Measurements from ENCODE around the gene RGS6. TPM values are rescaled to one million over a fixed set of nuclear protein-coding genes. Genes with fewer than 3 reads are reported as not detected.
A peak's percentile ranks its signal among the peaks of the same experiment; 100 is the strongest.

Gene RGS6
- total RNA-seq, 1 experiment from 2014 or later: not detected

DNA sequence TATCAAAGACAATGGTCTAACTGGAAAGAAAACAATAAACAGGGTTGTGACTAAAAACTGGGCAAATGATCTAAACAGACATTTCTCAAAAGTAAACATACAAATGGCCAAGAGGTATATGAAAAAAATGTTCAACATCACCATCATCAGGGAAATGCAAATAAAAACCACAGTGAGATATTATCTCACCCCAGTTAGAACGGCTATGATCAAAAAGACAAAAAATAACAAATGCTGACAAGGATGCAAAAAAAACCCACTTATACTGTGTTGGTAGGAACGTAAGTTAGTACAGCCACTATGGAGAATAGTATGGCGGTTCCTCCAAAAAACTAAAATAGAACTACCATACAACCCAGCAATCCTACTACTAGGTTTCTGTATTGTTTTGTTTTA lies 470.1 kb downstream of the RGS6 start:
- no peak for DNase-seq (ENCODE audit: low read depth)

DNA sequence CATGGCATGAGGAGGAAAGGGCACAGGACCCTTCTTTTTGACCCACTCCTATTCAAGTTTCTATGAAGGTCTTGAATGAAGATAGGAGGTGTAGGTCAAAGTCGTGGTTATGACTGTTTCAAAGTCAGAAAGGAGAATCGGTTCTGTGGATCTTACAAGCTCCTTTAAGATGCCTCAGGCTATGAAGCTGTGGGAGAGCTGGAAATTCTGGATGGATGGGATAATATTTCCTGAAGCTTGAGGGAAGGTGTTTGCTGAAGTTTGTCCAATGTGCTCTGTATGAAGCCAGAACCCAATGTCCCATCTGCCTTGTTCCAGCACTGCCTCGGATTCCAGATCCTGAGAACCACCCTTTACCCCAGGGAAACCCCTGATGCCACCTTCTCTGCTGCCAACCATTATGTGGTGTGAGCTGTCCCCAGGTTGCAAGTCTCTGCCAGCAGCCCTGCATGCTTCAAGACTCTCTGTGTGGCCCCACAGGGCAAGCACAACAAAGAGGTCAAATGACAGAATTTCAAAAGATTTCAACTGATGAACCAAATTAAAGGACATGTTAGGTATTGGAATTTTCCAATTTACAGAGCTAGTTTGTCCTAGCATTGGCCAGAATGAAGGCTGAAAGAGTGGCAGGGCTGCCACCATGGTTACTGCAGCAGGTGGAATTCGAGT lies 472.0 kb downstream of the RGS6 start:
- DNase-seq (ENCODE audit: low read depth): no peak

DNA sequence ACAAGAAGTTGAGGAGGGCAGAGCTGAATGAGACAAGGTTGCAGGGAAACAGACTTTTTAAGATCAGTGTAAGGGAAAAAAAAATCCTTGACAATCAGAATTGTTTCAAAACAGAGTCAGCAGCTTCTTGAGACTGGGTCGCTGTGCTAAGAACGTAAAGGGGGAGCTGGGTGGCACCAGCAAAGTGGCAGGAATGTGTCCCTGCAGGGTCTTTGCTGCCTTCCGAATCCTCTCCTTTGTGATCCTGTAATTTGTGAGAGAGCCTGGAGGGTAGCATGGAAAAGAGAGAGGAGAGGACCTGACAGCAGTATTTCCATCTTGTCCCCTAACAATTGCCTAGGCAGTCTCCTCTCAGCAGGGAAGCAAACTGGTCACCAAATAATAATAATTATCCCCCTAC lies 472.8 kb downstream of the RGS6 start:
- no peak for DNase-seq (ENCODE audit: low read depth)

GRCh38 chr14:72408020-72408419 lies 475.8 kb downstream of the RGS6 start:
- no peak for DNase-seq (ENCODE audit: low read depth)

DNA sequence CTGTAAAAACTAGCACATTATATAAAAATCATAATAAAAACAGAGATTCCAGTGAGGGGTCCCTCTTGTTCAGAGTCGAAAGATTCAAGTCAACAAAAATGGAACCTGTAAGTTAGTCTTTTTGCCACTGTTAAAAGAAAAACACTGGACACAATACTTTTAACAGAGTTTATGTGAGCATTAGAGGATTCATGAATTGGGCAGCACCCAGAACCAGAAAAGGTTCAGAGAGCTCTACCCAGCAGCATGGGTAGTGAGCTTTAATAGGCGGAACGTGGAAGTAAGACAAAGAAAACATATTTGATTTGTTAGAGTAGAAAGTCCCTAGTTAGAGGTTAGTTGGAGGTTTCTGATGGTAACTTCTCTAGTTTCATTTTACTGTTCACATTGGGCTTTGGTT lies 476.8 kb downstream of the RGS6 start:
- no peak for DNase-seq (ENCODE audit: low read depth)

DNA sequence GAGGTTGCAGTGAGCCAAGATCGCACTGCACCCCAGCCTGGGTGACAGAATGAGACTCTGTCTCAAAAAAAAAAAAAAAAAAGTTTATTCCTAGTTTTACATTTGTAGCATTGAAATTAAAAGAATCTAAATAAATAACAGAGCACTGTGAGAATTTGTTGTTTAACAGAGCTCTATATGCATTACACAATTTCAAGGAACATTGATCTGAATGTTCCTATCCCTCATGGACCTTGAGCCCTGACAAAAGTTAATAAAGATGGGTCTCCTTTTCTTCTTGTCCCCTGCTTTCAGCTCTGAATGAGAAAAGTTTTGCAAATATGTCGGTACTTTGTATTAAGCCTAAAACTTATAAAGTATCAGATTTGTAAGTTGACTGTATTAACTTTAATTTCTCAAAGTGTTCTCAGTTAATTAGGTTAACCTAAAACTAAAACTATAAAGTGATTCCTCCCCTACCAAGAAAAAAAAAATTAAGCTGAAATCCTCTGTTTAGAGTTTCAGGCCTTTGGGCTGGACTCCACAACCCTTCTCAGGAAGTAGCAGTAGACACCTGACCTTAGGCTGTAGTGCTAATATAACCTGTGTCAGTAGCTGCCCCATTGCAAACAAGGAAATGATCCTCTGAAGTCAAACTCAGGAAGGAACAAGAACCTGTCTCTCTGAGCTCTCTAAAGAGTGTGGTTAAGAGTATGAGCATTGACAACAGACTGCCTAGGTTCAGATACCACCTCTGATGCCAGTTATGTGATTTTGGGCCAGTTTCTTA lies 484.0 kb downstream of the RGS6 start:
- DNase-seq (ENCODE audit: low read depth): no peak

DNA sequence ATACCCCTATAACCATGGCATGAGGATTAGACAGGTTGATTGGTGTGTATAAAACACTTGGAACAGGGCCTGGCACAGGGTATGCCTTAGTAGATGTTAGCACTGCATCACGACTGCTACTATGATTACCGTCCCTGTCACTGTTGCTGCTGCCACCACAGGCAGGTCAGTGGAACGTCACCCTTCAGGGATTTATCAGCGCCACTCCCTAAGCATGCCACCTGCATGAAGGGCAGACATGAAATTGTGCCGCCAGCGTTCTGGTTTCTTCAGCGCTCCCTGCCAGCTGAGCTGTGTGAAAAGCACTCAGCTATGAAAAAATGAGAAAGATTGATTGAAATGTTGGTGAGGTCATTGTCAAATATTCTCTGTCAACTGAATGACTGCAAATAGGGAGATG lies 484.7 kb downstream of the RGS6 start:
- no peak for DNase-seq (ENCODE audit: low read depth)

DNA sequence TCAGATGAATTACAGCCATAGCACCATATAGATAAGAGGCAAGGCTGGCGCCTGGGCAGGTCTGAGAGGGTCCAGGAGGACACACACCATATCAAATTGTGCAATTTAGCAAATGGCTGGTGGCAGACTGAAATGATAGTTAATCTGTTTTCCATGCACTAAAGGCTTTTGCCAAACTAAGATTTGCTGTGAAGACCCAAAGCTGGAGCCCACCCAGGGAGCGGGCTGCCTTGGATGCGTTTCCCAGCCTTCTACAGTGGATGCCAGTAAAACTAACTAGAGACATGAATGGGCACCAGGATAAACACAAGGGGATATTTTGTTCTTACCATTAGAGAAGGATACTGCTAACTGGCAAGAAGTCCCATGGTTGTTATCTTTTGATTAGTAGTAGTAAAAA lies 486.6 kb downstream of the RGS6 start:
- DNase-seq (ENCODE audit: low read depth): no peak

DNA sequence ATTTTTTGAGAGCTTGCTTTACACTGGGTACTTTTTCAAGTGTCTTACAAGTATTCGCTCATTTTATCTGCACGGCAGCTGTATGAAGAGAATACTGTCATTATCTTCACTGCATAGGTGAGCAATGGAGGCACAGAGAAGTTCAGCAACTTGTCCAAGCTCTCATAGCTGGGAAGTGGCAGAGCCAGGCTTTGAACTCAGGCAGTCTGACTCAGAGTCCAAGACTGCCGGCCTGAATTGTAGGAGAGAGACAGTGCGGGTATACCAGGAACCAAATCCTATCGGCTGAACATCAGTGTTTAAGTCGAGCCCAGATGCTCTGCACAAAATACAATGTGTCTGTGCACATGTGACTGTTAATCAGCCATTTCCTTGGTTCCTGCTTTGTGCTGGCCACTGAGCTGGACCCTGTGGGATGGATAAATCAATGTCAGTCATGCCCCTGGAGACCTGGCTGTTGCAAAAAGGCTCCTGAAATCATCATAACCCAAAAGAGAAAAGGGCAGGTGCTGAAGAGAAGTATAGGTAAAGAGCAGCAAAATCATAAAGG lies 487.1 kb downstream of the RGS6 start:
- DNase-seq (ENCODE audit: low read depth): no peak

DNA sequence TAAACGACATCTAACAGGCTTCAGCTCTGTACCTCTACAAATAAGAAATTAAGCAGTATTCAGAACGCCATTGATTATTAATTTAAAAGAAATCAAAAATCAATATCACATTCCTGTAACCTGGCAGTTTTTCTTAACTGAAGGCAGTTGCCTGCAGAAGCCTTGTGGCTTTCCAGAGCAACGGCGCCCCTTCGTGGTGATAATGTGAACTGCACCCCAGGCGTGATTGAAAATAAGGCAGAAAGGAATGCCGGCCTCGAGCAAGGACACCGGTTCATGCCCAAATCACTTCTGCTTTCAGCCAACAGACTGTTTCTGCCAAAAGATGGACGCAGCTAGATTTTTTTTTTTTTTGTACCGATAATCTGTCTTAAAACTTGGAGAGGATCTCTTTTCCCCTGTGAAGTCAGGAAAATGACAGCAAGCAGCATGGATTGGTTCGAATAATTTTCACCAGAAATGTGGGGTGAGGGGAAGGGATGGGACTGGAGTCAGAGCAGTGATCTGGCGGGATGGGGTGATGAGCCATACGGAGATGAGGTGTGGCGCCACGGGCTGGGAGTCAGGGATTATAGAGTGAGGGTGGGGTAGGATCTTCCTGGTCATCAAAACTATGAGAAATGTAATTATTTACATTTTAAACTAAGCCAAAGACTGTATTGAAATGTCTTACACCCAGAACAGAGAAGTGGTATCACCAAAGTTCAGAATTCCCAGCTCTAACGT lies 488.7 kb downstream of the RGS6 start:
- DNase-seq (ENCODE audit: low read depth): peak; percentile 59

GRCh38 chr14:72423957-72424356 lies 491.7 kb downstream of the RGS6 start:
- no peak for DNase-seq (ENCODE audit: low read depth)

DNA sequence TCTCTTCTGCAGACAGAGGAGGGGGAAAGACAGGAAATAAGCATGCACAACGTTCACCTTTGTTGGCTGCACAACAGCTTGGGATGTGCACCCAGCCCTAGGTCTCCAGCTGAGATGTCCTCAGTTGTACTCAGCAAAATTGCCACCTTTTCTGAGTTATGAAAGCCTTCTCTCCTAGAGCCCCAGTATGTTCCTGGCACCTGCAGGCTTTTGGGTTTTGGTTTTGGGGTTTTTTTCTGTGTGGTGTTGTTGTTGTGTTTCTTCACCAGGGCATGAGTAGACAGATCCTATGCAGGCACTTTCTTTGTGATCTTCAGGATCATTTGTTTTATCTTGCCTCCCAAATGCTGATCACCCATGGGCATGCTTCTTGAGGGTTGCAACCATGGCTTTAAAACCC lies 498.2 kb downstream of the RGS6 start:
- no peak for DNase-seq (ENCODE audit: low read depth)

DNA sequence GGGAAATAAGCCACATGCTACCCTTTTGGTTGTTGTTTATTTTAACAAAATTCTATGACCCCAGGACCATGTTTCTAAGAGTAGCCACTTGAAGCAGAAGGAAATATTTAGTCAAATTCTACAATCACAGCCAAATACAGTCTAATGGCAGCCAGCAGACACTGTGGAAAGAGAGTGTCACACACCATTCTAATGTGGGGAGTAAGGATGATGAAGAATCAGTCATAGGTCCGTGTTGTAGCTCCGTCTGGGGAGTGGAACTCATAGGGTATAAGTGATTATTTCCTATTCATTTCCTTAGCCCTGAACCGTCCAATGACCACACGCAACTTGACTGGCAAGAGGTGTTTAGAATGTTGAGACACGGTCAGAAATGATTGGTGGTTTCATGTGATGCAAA lies 500.5 kb downstream of the RGS6 start:
- no peak for DNase-seq (ENCODE audit: low read depth)

- DNase-seq (ENCODE audit: low read depth): peak; percentile 67
Observed at GRCh38 chr14:72433511-72433910, 501.3 kb downstream of the RGS6 start.

GRCh38 chr14:72434856-72435255 lies 502.6 kb downstream of the RGS6 start:
- no peak for DNase-seq (ENCODE audit: low read depth)

DNA sequence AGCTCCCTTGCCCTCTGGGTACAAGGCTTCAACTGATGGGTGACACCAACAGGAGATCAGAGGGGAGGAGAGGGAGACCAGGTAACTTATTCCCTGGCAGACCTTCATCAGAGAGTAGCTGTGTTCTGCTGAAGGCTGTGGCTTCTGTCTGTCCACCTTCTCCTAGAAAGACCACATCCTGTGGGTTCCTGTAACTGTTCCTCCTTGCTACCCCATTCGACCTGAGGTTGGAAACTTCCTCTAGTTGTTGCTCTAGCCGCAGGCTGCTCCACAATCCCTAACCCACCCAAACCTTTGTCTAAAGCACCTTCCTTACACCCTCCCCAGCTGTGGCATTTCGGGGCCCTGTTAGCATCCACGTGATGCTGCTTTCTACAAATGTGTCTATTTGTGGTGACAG lies 507.5 kb downstream of the RGS6 start:
- no peak for DNase-seq (ENCODE audit: low read depth)

GRCh38 chr14:72443256-72443655 lies 511.0 kb downstream of the RGS6 start:
- peak; percentile 38 for DNase-seq (ENCODE audit: low read depth)

DNA sequence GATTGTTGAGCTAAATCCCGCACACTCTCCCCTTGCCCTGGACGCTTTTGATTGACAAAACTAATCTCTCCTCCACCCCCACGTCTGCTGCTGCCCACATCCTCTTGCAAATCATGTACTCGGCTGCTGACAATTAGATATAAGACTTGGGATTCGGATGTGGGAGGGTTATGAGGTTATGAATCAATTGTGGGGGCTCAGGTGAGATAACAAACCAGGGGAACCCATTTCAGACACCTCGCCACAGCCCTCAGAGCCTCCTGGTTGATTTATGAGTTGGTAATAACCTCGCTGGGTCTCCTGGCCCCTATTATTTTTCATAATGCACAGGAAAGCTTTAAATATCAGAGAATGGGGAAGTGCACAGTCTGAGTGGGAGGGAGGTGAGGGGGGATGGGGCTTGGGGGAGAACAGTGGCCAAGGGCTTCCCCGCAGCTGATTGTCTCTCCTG lies 511.8 kb downstream of the RGS6 start:
- no peak for DNase-seq (ENCODE audit: low read depth)

DNA sequence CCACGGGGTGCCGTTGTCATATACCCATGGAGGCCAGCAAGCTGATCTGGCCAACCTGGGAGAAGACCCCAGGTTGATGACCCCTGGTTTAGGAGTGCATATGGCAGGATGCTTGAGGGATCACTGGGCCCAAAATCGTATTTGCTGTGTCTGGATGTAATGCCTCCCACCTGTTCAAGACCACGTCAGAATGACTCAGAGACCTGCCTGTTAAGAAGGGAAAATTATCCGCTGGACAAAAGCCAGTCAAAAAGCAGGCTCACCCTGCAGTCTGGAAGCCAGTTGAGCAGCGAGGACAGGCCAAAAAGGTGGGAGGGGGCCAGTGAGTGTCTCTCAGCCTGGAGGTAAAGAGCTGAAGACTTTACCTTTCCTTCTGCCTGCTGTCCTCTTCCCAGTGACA lies 512.5 kb downstream of the RGS6 start:
- DNase-seq (ENCODE audit: low read depth): peak; percentile 78

GRCh38 chr14:72448212-72448611 lies 516.0 kb downstream of the RGS6 start:
- DNase-seq (ENCODE audit: low read depth): no peak

DNA sequence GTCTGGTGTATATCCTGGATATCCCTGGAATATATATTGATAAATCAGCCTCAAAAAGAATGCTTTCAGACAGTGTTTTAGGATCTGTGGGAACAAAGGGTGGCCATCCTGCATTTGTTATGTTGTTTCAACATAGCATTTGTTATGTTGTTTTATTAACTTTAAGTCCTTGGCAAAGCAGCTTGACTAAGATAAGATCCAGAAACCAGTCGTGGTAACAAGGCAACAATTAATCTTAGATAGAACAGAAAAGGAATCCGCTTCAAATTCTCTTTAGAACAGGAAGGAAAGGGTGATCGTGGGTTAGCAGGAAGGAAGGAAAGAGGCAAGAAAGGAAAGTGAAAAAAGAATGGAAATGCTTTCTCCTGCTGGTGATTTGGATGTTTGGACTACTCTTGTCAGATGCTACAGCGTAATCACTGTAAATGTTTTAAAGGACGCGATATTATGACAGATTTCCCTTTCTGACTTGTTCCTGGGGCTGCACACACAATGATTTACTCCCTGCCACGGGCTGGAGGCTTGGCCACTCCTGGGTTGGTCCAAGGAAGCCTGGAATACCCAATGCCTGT lies 518.3 kb downstream of the RGS6 start:
- DNase-seq (ENCODE audit: low read depth): no peak
